ENCODE data around the gene SAPCD2. TPM values are rescaled to one million over a fixed set of nuclear protein-coding genes. Genes with fewer than 3 reads are reported as not detected.

The SAPCD2 gene
- total and polyA plus RNA-seq, 2 of the 4 experiments (the other 2 are of a cell fraction) = 3.4 to 4.9 TPM

GRCh38 chr9:137050570-137050969, 19.8 kb downstream of the SAPCD2 start:
- intact Hi-C loops (cut with micrococcal nuclease) = no loop called here
- H3K14ac ChIP-seq (replicated peaks; ENCODE audit: low read depth, low read length) = no peak overlapping the region
- no peak overlapping the region for H4K8ac ChIP-seq (ENCODE audit: low read depth in 2 of 2, low read length in 2 of 2)
- H2BK20ac ChIP-seq (ENCODE audit: low read depth, low read length) = no peak overlapping the region
- H3K36me3 ChIP-seq (ENCODE audit: control insufficient read depth, insufficient read depth, low read length) = no peaks in the 10 kb centered on the region
- BruUV-seq (replicated peaks) = no TSS peak
- no peak overlapping the region for H2AK9ac ChIP-seq (replicated peaks; ENCODE audit: low read depth, low read length, poor library complexity)
- no peak overlapping the region for H3K4me3 ChIP-seq (ENCODE audit: insufficient read depth, low read depth, low read length)
- no peaks in the 10 kb centered on the region for H3K9me1 ChIP-seq (ENCODE audit: insufficient read depth, low read length)
- H3K9ac ChIP-seq (ENCODE audit: low read depth, low read length) = no peak overlapping the region
- no peak overlapping the region for H3K23ac ChIP-seq (ENCODE audit: low read depth, low read length)
- H3K4me1 ChIP-seq (ENCODE audit: control insufficient read depth, insufficient read depth, low read length) = no peaks in the 10 kb centered on the region; the same call in 1 of the 2 replicates
- H2BK5ac ChIP-seq (ENCODE audit: low read depth, low read length, poor library complexity, severe bottlenecking) = no peak overlapping the region
- H4K20me1 ChIP-seq (ENCODE audit: insufficient read depth, low read length) = no peaks in the 10 kb centered on the region; the same call in 1 of the 2 replicates
- dilution Hi-C loops (cut with HindIII; ENCODE audit: low sequenced_read_pairs, unreplicated experiment) = no loop called here
- no peak overlapping the region for H4K91ac ChIP-seq (ENCODE audit: insufficient read depth, low read depth, low read length)
- H3K18ac ChIP-seq (ENCODE audit: low read depth, low read length) = no peak overlapping the region
- H4K5ac ChIP-seq (ENCODE audit: low read depth, low read length) = no peak overlapping the region
- H3K27ac ChIP-seq (ENCODE audit: insufficient read depth, low read length) = no peak overlapping the region
- WGBS, 2 experiments (ENCODE audit: extremely low coverage in 2 of 2, insufficient read length in 1 of 2) = 70% methylated on average over 3 of the region's 5 CpGs; no CpG with 5 or more reads in 1 of the 2 experiments
- no peak overlapping the region for H2AFZ ChIP-seq (replicated peaks; ENCODE audit: low read length, poor library complexity)
- H3K4me2 ChIP-seq (ENCODE audit: low read depth, low read length) = no peak overlapping the region
- ChIA-PET CTCF (no interaction called here), POLR2A (ENCODE audit: unreplicated experiment) (no interaction called here)
- no peaks in the 10 kb centered on the region for H3K9me3 ChIP-seq (ENCODE audit: control insufficient read depth, insufficient read depth, low read length)
- H3K27me3 ChIP-seq (ENCODE audit: control insufficient read depth, insufficient read depth, low read length) = peaks cover 71% of the 10 kb centered on the region
- TF ChIP-seq MAZ (IDR thresholded peaks at IDR 0.05; ENCODE audit: borderline replicate concordance, low read depth, low read length) (no peak), SMC3 (IDR thresholded peaks at IDR 0.05; ENCODE audit: low read depth, low read length) (no peak), RFX5 (IDR thresholded peaks at IDR 0.05; ENCODE audit: low read depth, low read length) (no peak), ELK1 (IDR thresholded peaks at IDR 0.05; ENCODE audit: borderline replicate concordance, low read depth, low read length) (no peak), BHLHE40 (IDR thresholded peaks at IDR 0.05; ENCODE audit: low read depth, low read length) (no peak), CEBPB (IDR thresholded peaks at IDR 0.05; ENCODE audit: low read depth, low read length) (no peak), CTCF (conservative IDR thresholded peaks at IDR 0.05; ENCODE audit: low read depth, low read length) (no peak), POLR2A (IDR thresholded peaks at IDR 0.05; ENCODE audit: low read depth, low read length) (no peak), MXI1 (IDR thresholded peaks at IDR 0.05; ENCODE audit: borderline replicate concordance, low read depth, low read length) (no peak), CHD1 (IDR thresholded peaks at IDR 0.05; ENCODE audit: low read depth, low read length) (no peak), RCOR1 (IDR thresholded peaks at IDR 0.05; ENCODE audit: insufficient replicate concordance, low read length) (no peak)
- ATAC-seq (ENCODE audit: low read depth) (no peak), DNase-seq (no peak)
- no peak overlapping the region for H2BK15ac ChIP-seq (ENCODE audit: low read depth, low read length)
- H2AK5ac ChIP-seq (ENCODE audit: low read depth, low read length) = no peak overlapping the region
- no peak overlapping the region for H3K4ac ChIP-seq (ENCODE audit: low read depth, low read length)
- in situ Hi-C loops (cut with MboI; ENCODE audit: low sequenced_read_pairs) = no loop called here
- no peak overlapping the region for H3K56ac ChIP-seq (ENCODE audit: extremely low read depth, insufficient read depth, low read length)
- H2BK120ac ChIP-seq (ENCODE audit: low read depth, low read length) = no peak overlapping the region
- no peaks in the 10 kb centered on the region for H3K79me1 ChIP-seq (ENCODE audit: low read depth in 1 of 2, low read length in 2 of 2)
